Measurements from ENCODE around the gene GRIA1. TPM values are rescaled to one million over a fixed set of nuclear protein-coding genes. Genes with fewer than 3 reads are reported as not detected.

Gene GRIA1
- total and polyA plus RNA-seq, 10 of the 15 experiments (the other 5 are each of a cell fraction or from before 2014, with no cell fraction given) = 0.04 to 0.18 (median 0.04) TPM; not detected in 7

DNA sequence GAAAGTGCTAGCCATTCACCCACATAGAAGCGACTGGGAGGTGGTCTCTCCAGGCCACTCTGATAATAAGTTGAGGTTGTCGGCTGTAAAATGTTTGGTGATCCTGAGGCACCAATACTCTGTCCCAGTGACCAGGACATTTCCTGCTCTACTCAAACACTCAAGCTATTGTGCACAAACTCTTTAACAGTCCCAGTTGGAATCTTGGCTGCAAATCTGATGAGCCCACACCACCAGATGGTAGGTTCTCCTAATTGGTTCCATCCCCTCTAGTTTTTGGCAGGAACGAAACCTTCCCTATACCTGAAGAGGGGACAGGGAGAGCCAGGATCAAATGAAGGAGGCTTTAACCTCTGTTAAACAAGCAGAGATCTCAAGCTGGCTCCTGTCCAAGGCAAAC, 14.3 kb downstream of the GRIA1 start:
- FAIRE-seq (no peak), ATAC-seq (no peak), DNase-seq (ENCODE audit: low read depth, low spot score) (no peak)
- Histone ChIP-seq H3K27ac (ENCODE audit: control insufficient read depth, insufficient read depth) (no peak overlapping the region), H3K9me3 (replicated peaks; ENCODE audit: control insufficient read depth, insufficient read depth, low read length) (no peaks in the 10 kb centered on the region), H3K36me3 (ENCODE audit: control insufficient read depth in 2 of 2, insufficient read depth in 2 of 2, low read length in 1 of 2) (no peaks in the 10 kb centered on the region), H3K4me1 (ENCODE audit: control insufficient read depth, insufficient read depth, low read length) (no peaks in the 10 kb centered on the region), H3K4me3 (no peak overlapping the region), H3K27me3 (replicated peaks in 1 of 2; ENCODE audit: control insufficient read depth in 2 of 2, insufficient read depth in 2 of 2, low read length in 1 of 2) (no peaks in the 10 kb centered on the region), H4K20me1 (ENCODE audit: control insufficient read depth, insufficient read depth) (no peaks in the 10 kb centered on the region), H3K4me2 (ENCODE audit: control insufficient read depth, insufficient read depth) (no peak overlapping the region), H3K79me2 (ENCODE audit: control insufficient read depth, insufficient read depth, low read length) (no peaks in the 10 kb centered on the region), H3K9ac (ENCODE audit: control insufficient read depth, insufficient read depth, low read length) (no peak overlapping the region), H2AFZ (ENCODE audit: control insufficient read depth, low read depth, low read length) (no peak overlapping the region)
- TF ChIP-seq, protein P1, sequence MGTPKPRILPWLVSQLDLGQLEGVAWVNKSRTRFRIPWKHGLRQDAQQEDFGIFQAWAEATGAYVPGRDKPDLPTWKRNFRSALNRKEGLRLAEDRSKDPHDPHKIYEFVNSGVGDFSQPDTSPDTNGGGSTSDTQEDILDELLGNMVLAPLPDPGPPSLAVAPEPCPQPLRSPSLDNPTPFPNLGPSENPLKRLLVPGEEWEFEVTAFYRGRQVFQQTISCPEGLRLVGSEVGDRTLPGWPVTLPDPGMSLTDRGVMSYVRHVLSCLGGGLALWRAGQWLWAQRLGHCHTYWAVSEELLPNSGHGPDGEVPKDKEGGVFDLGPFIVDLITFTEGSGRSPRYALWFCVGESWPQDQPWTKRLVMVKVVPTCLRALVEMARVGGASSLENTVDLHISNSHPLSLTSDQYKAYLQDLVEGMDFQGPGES (IDR thresholded peaks at IDR 0.05) = no peak
- TF ChIP-seq CBFB (IDR thresholded peaks at IDR 0.05; ENCODE audit: low read depth) (no peak), MEF2B (IDR thresholded peaks at IDR 0.05; ENCODE audit: partially characterized antibody, poor library complexity, severe bottlenecking) (no peak), ETV6 (conservative IDR thresholded peaks at IDR 0.05 in 1 of 2, IDR thresholded peaks at IDR 0.05 in 1 of 2; ENCODE audit: borderline replicate concordance in 1 of 2, low read depth in 1 of 2) (no peak)
- intact Hi-C loops (cut with micrococcal nuclease; ENCODE audit: unreplicated experiment) = no loop called here
- no TSS peak for BruUV-seq (replicated peaks)
- POLR2A ChIA-PET = no interaction called here
- SMC1A ChIA-PET (ENCODE audit: uncharacterized antibody, unreplicated experiment) = interaction anchor here (1.1 kb wide), 1 partner anchor 51 kb away, joined by 4 read pairs; no protein-coding TSS in a partner anchor
- RAD21 ChIA-PET (ENCODE audit: unreplicated experiment) = no interaction called here
- CTCF ChIA-PET = interaction anchor here (0.8 kb wide), 1 partner anchor 10 kb away, joined by 3 read pairs; no protein-coding TSS in a partner anchor
- in situ Hi-C loops (cut with MboI) = no loop called here
- WGBS (ENCODE audit: insufficient coverage, insufficient replicate concordance, low lambda C conversion rate, missing lambda C conversion rate) = 29% methylated on average over 3 of the region's 3 CpGs

DNA sequence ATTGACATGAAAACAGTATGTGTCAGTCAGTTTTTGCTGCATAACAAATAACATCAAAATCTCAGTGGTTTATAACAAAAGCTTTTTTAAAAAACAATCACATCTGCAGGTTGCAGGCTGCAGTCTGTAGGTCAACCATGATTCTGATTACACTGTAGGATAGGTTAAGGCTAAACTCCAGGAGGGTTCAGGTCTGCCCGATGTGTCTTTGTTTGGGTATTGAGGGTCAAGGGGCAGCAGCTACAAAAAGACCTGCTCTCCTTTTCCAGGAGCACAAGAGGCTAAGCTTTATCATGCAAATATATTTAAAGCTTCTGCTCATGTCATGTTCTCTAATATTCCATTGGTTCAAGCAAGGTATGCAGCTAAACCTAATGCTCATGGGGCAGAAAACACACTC, 18.2 kb downstream of the GRIA1 start:
- no peaks in the 10 kb centered on the region for H3K36me3 ChIP-seq (ENCODE audit: control insufficient read depth in 2 of 2, insufficient read depth in 2 of 2, low read length in 1 of 2)
- RAD21 ChIA-PET (ENCODE audit: unreplicated experiment) = no interaction called here
- no peak overlapping the region for H3K27ac ChIP-seq (ENCODE audit: control insufficient read depth, insufficient read depth)
- H3K9me3 ChIP-seq (replicated peaks; ENCODE audit: control insufficient read depth, insufficient read depth, low read length) = no peaks in the 10 kb centered on the region
- in situ Hi-C loops (cut with MboI) = no loop called here
- POLR2A ChIA-PET = no interaction called here
- no peak overlapping the region for H2AFZ ChIP-seq (ENCODE audit: control insufficient read depth, low read depth, low read length)
- no peak overlapping the region for H3K4me3 ChIP-seq
- CTCF ChIA-PET = interaction anchor here (0.8 to 2.1 kb wide), 2 partner anchors 9 to 18 kb away, joined by 3 to 6 read pairs; no protein-coding TSS in a partner anchor
- no peaks in the 10 kb centered on the region for H3K27me3 ChIP-seq (replicated peaks in 1 of 2; ENCODE audit: control insufficient read depth in 2 of 2, insufficient read depth in 2 of 2, low read length in 1 of 2)
- TF ChIP-seq ZBTB40 (IDR thresholded peaks at IDR 0.05; ENCODE audit: borderline replicate concordance) (no peak), BMI1 (IDR thresholded peaks at IDR 0.05; ENCODE audit: borderline replicate concordance) (no peak), TCF7 (IDR thresholded peaks at IDR 0.05; ENCODE audit: borderline replicate concordance) (no peak), ATF3 (IDR thresholded peaks at IDR 0.05; ENCODE audit: borderline replicate concordance, extremely low read depth, low read depth, low read length) (no peak), RELA (IDR thresholded peaks at IDR 0.05; ENCODE audit: borderline replicate concordance, partially characterized antibody) (no peak)
- H3K9ac ChIP-seq (ENCODE audit: control insufficient read depth, insufficient read depth, low read length) = no peak overlapping the region
- no TSS peak for BruUV-seq (replicated peaks)
- no peak for DNase-seq (ENCODE audit: low read depth, low spot score)
- SMC1A ChIA-PET (ENCODE audit: uncharacterized antibody, unreplicated experiment) = interaction anchor here (1.1 to 1.5 kb wide), 2 partner anchors 9 to 11 kb away, joined by 3 read pairs; no protein-coding TSS in a partner anchor
- no peak overlapping the region for H3K4me2 ChIP-seq (ENCODE audit: control insufficient read depth, insufficient read depth)
- H4K20me1 ChIP-seq (ENCODE audit: control insufficient read depth, insufficient read depth) = no peaks in the 10 kb centered on the region
- WGBS (ENCODE audit: insufficient coverage, insufficient replicate concordance, low lambda C conversion rate, missing lambda C conversion rate) = 100% methylated on average over 1 of the region's 1 CpG
- FAIRE-seq = no peak
- H3K79me2 ChIP-seq (ENCODE audit: control insufficient read depth, insufficient read depth, low read length) = no peaks in the 10 kb centered on the region
- ATAC-seq = no peak
- intact Hi-C loops (cut with micrococcal nuclease; ENCODE audit: unreplicated experiment) = no loop called here
- no peaks in the 10 kb centered on the region for H3K4me1 ChIP-seq (ENCODE audit: control insufficient read depth, insufficient read depth, low read length)

Data from GM12878 (cell line).